Activated CD4-positive, alpha-beta memory T cell treated with anti-CD3 and anti-CD28 coated beads, Interleukin-2, amount 10 ng/mL, durations not matched to agents 7 days and 5 days (primary cell): ENCODE measurements around the gene RMP24.

Source experiments
- CTCF ChIA-PET: fragments of 350-600 bp; sonication (Branson Sonifier 250); formaldehyde crosslinking; loops from one replicate; lab custom pipeline; 2021; ENCODE audit warnings: antibody characterized with exemption, inconsistent platforms; lab: Charles Lee
- POLR2A ChIA-PET: fragments of 350-600 bp; sonication (Branson Sonifier 250); formaldehyde crosslinking; loops from one replicate; lab custom pipeline; 2021; ENCODE audit warnings: antibody characterized with exemption; lab: Charles Lee
- DNase-seq: peaks from one replicate; pipeline ENCODE4 v3.0.0-alpha.2; 2020
- H3K27ac Mint-ChIP-seq: one replicate; pipeline ENCODE4 v1.8.0; 2021; ENCODE audit warnings: mild to moderate bottlenecking, mixed read lengths
- H3K27me3 Mint-ChIP-seq: one replicate; pipeline ENCODE4 v1.8.0; 2021; ENCODE audit warnings: mixed read lengths
- H3K36me3 Mint-ChIP-seq: one replicate; pipeline ENCODE4 v1.8.0; 2021; ENCODE audit warnings: low read depth, mixed read lengths
- H3K4me1 Mint-ChIP-seq: one replicate; pipeline ENCODE4 v1.8.0; 2021; ENCODE audit warnings: mixed read lengths
- H3K4me3 Mint-ChIP-seq: one replicate; pipeline ENCODE4 v1.8.0; 2021; ENCODE audit warnings: mild to moderate bottlenecking, mixed read lengths
- H3K9me3 Mint-ChIP-seq: one replicate; pipeline ENCODE4 v1.8.0; 2021; ENCODE audit warnings: mixed read lengths

The RMP24 gene

GRCh38 chr18:35972197-35973000 lies at the start of gene RMP24:
Gene RMP24, plus strand, starts transcription at chr18:35972679.
- CTCF ChIA-PET = interaction anchor here (1.1 kb wide), 1 partner anchor 45 kb away, joined by 4 read pairs; no protein-coding TSS in a partner anchor
- Mint-ChIP-seq H3K4me1 (peaks cover 49% of the 10 kb centered on the region), H3K27ac (peak within 1 kb of the TSS; percentile 94), H3K4me3 (peak within 1 kb of the TSS; percentile 94), H3K36me3 (peaks cover 30% of the 10 kb centered on the region), H3K9me3 (no peaks in the 10 kb centered on the region), H3K27me3 (no peaks in the 10 kb centered on the region)
- POLR2A ChIA-PET = interaction anchor here (0.6 to 2.5 kb wide), 13 partner anchors 18 to 931 kb away, joined by 3 to 17 read pairs (median 3); partner anchors contain the start of genes ELP2, INO80C, KIAA1328 and MAPRE2
- DNase-seq = peak; percentile 95

GRCh38 chr18:35923939-35924684 lies 48.4 kb upstream of the RMP24 start:
- H3K4me1 Mint-ChIP-seq = no peaks in the 10 kb centered on the region
- no peaks in the 10 kb centered on the region for H3K9me3 Mint-ChIP-seq
- CTCF ChIA-PET = no interaction called here
- H3K27me3 Mint-ChIP-seq = peaks cover 14% of the 10 kb centered on the region
- DNase-seq = no peak
- H3K36me3 Mint-ChIP-seq = no peaks in the 10 kb centered on the region
- H3K4me3 Mint-ChIP-seq = no peak overlapping the region
- H3K27ac Mint-ChIP-seq = no peak overlapping the region
- POLR2A ChIA-PET = no interaction called here

- Mint-ChIP-seq H3K27ac (no peak overlapping the region), H3K4me1 (no peaks in the 10 kb centered on the region), H3K27me3 (peaks cover 14% of the 10 kb centered on the region), H3K4me3 (no peak overlapping the region), H3K36me3 (no peaks in the 10 kb centered on the region), H3K9me3 (peaks cover 2% of the 10 kb centered on the region)
- ChIA-PET POLR2A (no interaction called here), CTCF (no interaction called here)
- no peak for DNase-seq
Observed at GRCh38 chr18:35926884-35927283, 45.6 kb upstream of the RMP24 start.

GRCh38 chr18:35927430-35927829 lies 45.0 kb upstream of the RMP24 start:
- DNase-seq = no peak
- Mint-ChIP-seq H3K9me3 (peaks cover 2% of the 10 kb centered on the region), H3K27me3 (peaks cover 14% of the 10 kb centered on the region), H3K4me3 (no peak overlapping the region), H3K27ac (no peak overlapping the region), H3K36me3 (no peaks in the 10 kb centered on the region), H3K4me1 (no peaks in the 10 kb centered on the region)
- ChIA-PET CTCF (no interaction called here), POLR2A (interaction anchor here (0.6 kb wide), 1 partner anchor 46 kb away, joined by 3 read pairs; no protein-coding TSS in a partner anchor)

GRCh38 chr18:35933982-35934381 lies 38.5 kb upstream of the RMP24 start:
- Mint-ChIP-seq H3K9me3 (peaks cover 2% of the 10 kb centered on the region), H3K27me3 (peaks cover 3% of the 10 kb centered on the region), H3K27ac (no peak overlapping the region), H3K4me3 (no peak overlapping the region), H3K4me1 (peaks cover 4% of the 10 kb centered on the region), H3K36me3 (no peaks in the 10 kb centered on the region)
- POLR2A ChIA-PET = no interaction called here
- no peak for DNase-seq
- CTCF ChIA-PET = no interaction called here

GRCh38 chr18:35934891-35935290 lies 37.6 kb upstream of the RMP24 start:
- Mint-ChIP-seq H3K4me1 (peaks cover 4% of the 10 kb centered on the region), H3K36me3 (no peaks in the 10 kb centered on the region), H3K27ac (no peak overlapping the region), H3K9me3 (peaks cover 2% of the 10 kb centered on the region), H3K4me3 (no peak overlapping the region), H3K27me3 (peaks cover 6% of the 10 kb centered on the region)
- ChIA-PET CTCF (no interaction called here), POLR2A (no interaction called here)
- no peak for DNase-seq

- Mint-ChIP-seq H3K4me3 (no peak overlapping the region), H3K36me3 (no peaks in the 10 kb centered on the region), H3K4me1 (peaks cover 4% of the 10 kb centered on the region), H3K9me3 (no peaks in the 10 kb centered on the region), H3K27me3 (peaks cover 6% of the 10 kb centered on the region), H3K27ac (no peak overlapping the region)
- POLR2A ChIA-PET = no interaction called here
- CTCF ChIA-PET = no interaction called here
- no peak for DNase-seq
Observed at GRCh38 chr18:35935805-35936204, 36.7 kb upstream of the RMP24 start.

- ChIA-PET CTCF (no interaction called here), POLR2A (no interaction called here)
- peaks cover 4% of the 10 kb centered on the region for H3K4me1 Mint-ChIP-seq
- H3K27ac Mint-ChIP-seq = no peak overlapping the region
- no peaks in the 10 kb centered on the region for H3K9me3 Mint-ChIP-seq
- peaks cover 8% of the 10 kb centered on the region for H3K27me3 Mint-ChIP-seq
- DNase-seq = no peak
- no peak overlapping the region for H3K4me3 Mint-ChIP-seq
- no peaks in the 10 kb centered on the region for H3K36me3 Mint-ChIP-seq
Observed at GRCh38 chr18:35936951-35937350, 35.5 kb upstream of the RMP24 start.

- H3K27me3 Mint-ChIP-seq = peaks cover 8% of the 10 kb centered on the region
- H3K9me3 Mint-ChIP-seq = no peaks in the 10 kb centered on the region
- no peak overlapping the region for H3K27ac Mint-ChIP-seq
- no peaks in the 10 kb centered on the region for H3K36me3 Mint-ChIP-seq
- POLR2A ChIA-PET = no interaction called here
- CTCF ChIA-PET = no interaction called here
- peaks cover 4% of the 10 kb centered on the region for H3K4me1 Mint-ChIP-seq
- no peak for DNase-seq
- H3K4me3 Mint-ChIP-seq = no peak overlapping the region
Observed at GRCh38 chr18:35938158-35938557, 34.3 kb upstream of the RMP24 start.

- Mint-ChIP-seq H3K27me3 (peaks cover 8% of the 10 kb centered on the region), H3K36me3 (no peaks in the 10 kb centered on the region), H3K4me1 (peaks cover 4% of the 10 kb centered on the region), H3K27ac (no peak overlapping the region), H3K9me3 (no peaks in the 10 kb centered on the region), H3K4me3 (no peak overlapping the region)
- ChIA-PET CTCF (no interaction called here), POLR2A (no interaction called here)
- DNase-seq = no peak
Observed at GRCh38 chr18:35938562-35938961, 33.9 kb upstream of the RMP24 start.

GRCh38 chr18:35939138-35939537 lies 33.3 kb upstream of the RMP24 start:
- no peak overlapping the region for H3K27ac Mint-ChIP-seq
- H3K4me3 Mint-ChIP-seq = no peak overlapping the region
- ChIA-PET CTCF (no interaction called here), POLR2A (no interaction called here)
- H3K27me3 Mint-ChIP-seq = peaks cover 8% of the 10 kb centered on the region
- H3K4me1 Mint-ChIP-seq = peaks cover 4% of the 10 kb centered on the region
- DNase-seq = no peak
- H3K9me3 Mint-ChIP-seq = no peaks in the 10 kb centered on the region
- H3K36me3 Mint-ChIP-seq = no peaks in the 10 kb centered on the region

- no peak for DNase-seq
- Mint-ChIP-seq H3K4me1 (peaks cover 4% of the 10 kb centered on the region), H3K27me3 (peaks cover 6% of the 10 kb centered on the region), H3K9me3 (no peaks in the 10 kb centered on the region), H3K4me3 (no peak overlapping the region), H3K27ac (no peak overlapping the region), H3K36me3 (no peaks in the 10 kb centered on the region)
- CTCF ChIA-PET = interaction anchor here (0.7 to 1.8 kb wide), 3 partner anchors 9 to 444 kb away, joined by 3 to 5 read pairs (median 5); partner anchors contain the start of gene INO80C
- POLR2A ChIA-PET = interaction anchor here (0.6 kb wide), 1 partner anchor 1005 kb away, joined by 3 read pairs; no protein-coding TSS in a partner anchor
Observed at GRCh38 chr18:35941299-35941698, 31.2 kb upstream of the RMP24 start.

- H3K27me3 Mint-ChIP-seq = peaks cover 6% of the 10 kb centered on the region
Observed at GRCh38 chr18:35942133-35942532, 30.3 kb upstream of the RMP24 start.

More at GRCh38 chr18:35942133-35942532, 30.3 kb upstream of the RMP24 start:
- Mint-ChIP-seq H3K36me3 (no peaks in the 10 kb centered on the region), H3K27ac (no peak overlapping the region), H3K4me1 (peaks cover under 1% of the 10 kb centered on the region), H3K4me3 (no peak overlapping the region), H3K9me3 (no peaks in the 10 kb centered on the region)
- POLR2A ChIA-PET = no interaction called here
- CTCF ChIA-PET = no interaction called here
- no peak for DNase-seq
